ENCODE data around the gene BGN. TPM values are rescaled to one million over a fixed set of nuclear protein-coding genes. Genes with fewer than 3 reads are reported as not detected.

BGN gene
- total RNA-seq, 2 experiments from 2014 or later = not detected

DNA sequence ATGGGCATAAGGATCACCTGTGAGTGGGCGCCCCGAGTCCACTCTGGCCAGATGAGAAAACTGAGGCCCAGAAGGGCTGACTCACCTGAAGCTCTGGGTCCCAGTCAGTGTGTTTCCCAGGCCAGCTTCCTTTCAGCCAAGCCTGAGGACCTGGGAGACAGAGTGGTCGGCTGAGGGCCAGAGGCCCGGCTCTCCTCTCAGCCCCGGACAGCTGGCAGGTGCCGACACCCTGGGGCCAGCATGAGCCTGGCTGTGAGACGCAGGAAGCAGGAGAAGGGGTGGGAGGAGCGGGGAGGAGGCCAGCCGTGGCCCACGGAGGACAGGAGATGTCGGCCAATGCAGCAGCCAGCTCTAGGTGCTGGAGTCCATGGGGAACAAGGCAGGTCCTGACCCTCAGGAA, 51.6 kb downstream of the BGN start:
- no peak overlapping the region for H3K4me3 ChIP-seq (ENCODE audit: low read depth, low read length, poor library complexity, severe bottlenecking)
- CTCF ChIA-PET (ENCODE audit: unreplicated experiment) = no interaction called here
- POLR2A ChIA-PET = no interaction called here
- no peak overlapping the region for H3K4me2 ChIP-seq (ENCODE audit: low read length)
- no peaks in the 10 kb centered on the region for H3K9me2 ChIP-seq (ENCODE audit: insufficient read depth, low read length)
- H3K36me3 ChIP-seq (ENCODE audit: insufficient read depth, low read length) = no peaks in the 10 kb centered on the region
- TF ChIP-seq, protein P1, sequence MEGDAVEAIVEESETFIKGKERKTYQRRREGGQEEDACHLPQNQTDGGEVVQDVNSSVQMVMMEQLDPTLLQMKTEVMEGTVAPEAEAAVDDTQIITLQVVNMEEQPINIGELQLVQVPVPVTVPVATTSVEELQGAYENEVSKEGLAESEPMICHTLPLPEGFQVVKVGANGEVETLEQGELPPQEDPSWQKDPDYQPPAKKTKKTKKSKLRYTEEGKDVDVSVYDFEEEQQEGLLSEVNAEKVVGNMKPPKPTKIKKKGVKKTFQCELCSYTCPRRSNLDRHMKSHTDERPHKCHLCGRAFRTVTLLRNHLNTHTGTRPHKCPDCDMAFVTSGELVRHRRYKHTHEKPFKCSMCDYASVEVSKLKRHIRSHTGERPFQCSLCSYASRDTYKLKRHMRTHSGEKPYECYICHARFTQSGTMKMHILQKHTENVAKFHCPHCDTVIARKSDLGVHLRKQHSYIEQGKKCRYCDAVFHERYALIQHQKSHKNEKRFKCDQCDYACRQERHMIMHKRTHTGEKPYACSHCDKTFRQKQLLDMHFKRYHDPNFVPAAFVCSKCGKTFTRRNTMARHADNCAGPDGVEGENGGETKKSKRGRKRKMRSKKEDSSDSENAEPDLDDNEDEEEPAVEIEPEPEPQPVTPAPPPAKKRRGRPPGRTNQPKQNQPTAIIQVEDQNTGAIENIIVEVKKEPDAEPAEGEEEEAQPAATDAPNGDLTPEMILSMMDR (conservative IDR thresholded peaks at IDR 0.05; ENCODE audit: low read length) = no peak
- TF ChIP-seq EZH2phosphoT487 (IDR thresholded peaks at IDR 0.05; ENCODE audit: borderline replicate concordance, low read depth, low read length) = no peak
- intact Hi-C loops (cut with micrococcal nuclease; ENCODE audit: unreplicated experiment) = no loop called here
- H4K20me1 ChIP-seq (ENCODE audit: insufficient read depth, low read length) = no peaks in the 10 kb centered on the region
- no peaks in the 10 kb centered on the region for H3K9me3 ChIP-seq (ENCODE audit: low read length)
- no peak overlapping the region for H2AFZ ChIP-seq (ENCODE audit: low read length)
- DNase-seq (ENCODE audit: low spot score) = no peak
- no peaks in the 10 kb centered on the region for H3K4me1 ChIP-seq (ENCODE audit: insufficient read depth, low read length, poor library complexity, severe bottlenecking)
- BruUV-seq (replicated peaks) = no TSS peak
- no peak overlapping the region for H3K27ac ChIP-seq (ENCODE audit: low read depth, low read length, poor library complexity, severe bottlenecking)
- no peaks in the 10 kb centered on the region for H3K79me2 ChIP-seq (ENCODE audit: insufficient read depth, low read depth, low read length)

GRCh38 chrX:153547195-153547594, 52.4 kb downstream of the BGN start:
- no peaks in the 10 kb centered on the region for H4K20me1 ChIP-seq (ENCODE audit: insufficient read depth, low read length)
- TF ChIP-seq, protein P1 (conservative IDR thresholded peaks at IDR 0.05; ENCODE audit: low read length) = no peak
- no peak for TF ChIP-seq EZH2phosphoT487 (IDR thresholded peaks at IDR 0.05; ENCODE audit: borderline replicate concordance, low read depth, low read length)
- H3K27ac ChIP-seq (ENCODE audit: low read depth, low read length, poor library complexity, severe bottlenecking) = no peak overlapping the region
- no peaks in the 10 kb centered on the region for H3K9me2 ChIP-seq (ENCODE audit: insufficient read depth, low read length)
- no peak for DNase-seq (ENCODE audit: low spot score)
- intact Hi-C loops (cut with micrococcal nuclease; ENCODE audit: unreplicated experiment) = no loop called here
- CTCF ChIA-PET (ENCODE audit: unreplicated experiment) = no interaction called here
- no peaks in the 10 kb centered on the region for H3K4me1 ChIP-seq (ENCODE audit: insufficient read depth, low read length, poor library complexity, severe bottlenecking)
- BruUV-seq (replicated peaks) = no TSS peak
- H3K4me2 ChIP-seq (ENCODE audit: low read length) = no peak overlapping the region
- H3K9me3 ChIP-seq (ENCODE audit: low read length) = no peaks in the 10 kb centered on the region
- H3K4me3 ChIP-seq (ENCODE audit: low read depth, low read length, poor library complexity, severe bottlenecking) = no peak overlapping the region
- no peak overlapping the region for H2AFZ ChIP-seq (ENCODE audit: low read length)
- no peaks in the 10 kb centered on the region for H3K79me2 ChIP-seq (ENCODE audit: insufficient read depth, low read depth, low read length)
- POLR2A ChIA-PET = no interaction called here
- H3K36me3 ChIP-seq (ENCODE audit: insufficient read depth, low read length) = no peaks in the 10 kb centered on the region

DNA sequence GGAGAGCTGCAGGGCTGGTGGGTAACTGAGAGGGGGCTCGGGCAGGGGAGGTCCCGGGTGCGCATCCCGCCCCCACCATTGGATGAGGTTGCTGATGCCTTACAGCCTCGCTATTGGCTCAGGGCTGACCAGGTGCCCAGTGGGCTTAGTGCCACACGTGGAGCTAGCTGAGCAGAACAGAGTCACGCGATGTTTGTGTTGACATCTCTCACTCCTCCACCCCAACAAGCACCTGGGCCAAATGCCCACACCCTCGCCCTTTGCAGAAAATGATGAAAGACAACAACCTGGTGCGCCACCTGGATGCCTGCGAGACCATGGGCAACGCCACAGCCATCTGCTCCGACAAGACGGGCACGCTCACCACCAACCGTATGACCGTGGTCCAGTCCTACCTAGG, 54.5 kb downstream of the BGN start:
- no peaks in the 10 kb centered on the region for H3K9me3 ChIP-seq (ENCODE audit: low read length)
- H3K9me2 ChIP-seq (ENCODE audit: insufficient read depth, low read length) = no peaks in the 10 kb centered on the region
- POLR2A ChIA-PET = no interaction called here
- TF ChIP-seq, protein P1 (conservative IDR thresholded peaks at IDR 0.05; ENCODE audit: low read length) = no peak
- no peak for TF ChIP-seq EZH2phosphoT487 (IDR thresholded peaks at IDR 0.05; ENCODE audit: borderline replicate concordance, low read depth, low read length)
- no peaks in the 10 kb centered on the region for H3K4me1 ChIP-seq (ENCODE audit: insufficient read depth, low read length, poor library complexity, severe bottlenecking)
- no peak for DNase-seq (ENCODE audit: low spot score)
- H3K4me2 ChIP-seq (ENCODE audit: low read length) = no peak overlapping the region
- H3K27ac ChIP-seq (ENCODE audit: low read depth, low read length, poor library complexity, severe bottlenecking) = no peak overlapping the region
- no peaks in the 10 kb centered on the region for H3K79me2 ChIP-seq (ENCODE audit: insufficient read depth, low read depth, low read length)
- intact Hi-C loops (cut with micrococcal nuclease; ENCODE audit: unreplicated experiment) = no loop called here
- H3K36me3 ChIP-seq (ENCODE audit: insufficient read depth, low read length) = no peaks in the 10 kb centered on the region
- H3K4me3 ChIP-seq (ENCODE audit: low read depth, low read length, poor library complexity, severe bottlenecking) = no peak overlapping the region
- no peaks in the 10 kb centered on the region for H4K20me1 ChIP-seq (ENCODE audit: insufficient read depth, low read length)
- no TSS peak for BruUV-seq (replicated peaks)
- CTCF ChIA-PET (ENCODE audit: unreplicated experiment) = no interaction called here
- H2AFZ ChIP-seq (ENCODE audit: low read length) = no peak overlapping the region
